Stomach (tissue), 9 donors: ENCODE data around the gene ARL15. TPM values are rescaled to one million over a fixed set of nuclear protein-coding genes. Genes with fewer than 3 reads are reported as not detected.

Source experiments
- DNase-seq, 2 donors: peaks; one replicate each; pipeline versions ENCODE4 v3.0.0 to v3.0.0-alpha.2; 2013 to 2019
- H3K27ac ChIP-seq, 5 donors: fragments of 200-600 bp in 4 of 5; sonication (generic) in 4 of 5; one replicate each; pipeline ENCODE4 v1.5.1; 2013 to 2019; ENCODE audit warnings: mild to moderate bottlenecking in 1 of 5, moderate library complexity in 1 of 5
- H3K27me3 ChIP-seq, 3 donors: fragments of 200-600 bp; sonication (generic); one replicate each; pipeline ENCODE4 v1.5.1; 2017 to 2019; ENCODE audit warnings: mixed run types in 1 of 3
- H3K36me3 ChIP-seq, 4 donors: fragments of 200-600 bp; sonication (generic); 1 replicate in 3 of 4; 2 replicates in 1 of 4; pipeline ENCODE4 v1.5.1; 2016 to 2019
- H3K4me1 ChIP-seq, 4 donors: fragments of 200-600 bp; sonication (generic); one replicate each; pipeline ENCODE4 v1.5.1; 2016 to 2019
- H3K4me3 ChIP-seq, 4 donors: fragments of 200-600 bp; sonication (generic) in 3 of 4; one replicate each; pipeline ENCODE4 v1.5.1; 2016 to 2019; ENCODE audit warnings: mild to moderate bottlenecking in 1 of 4
- H3K9me3 ChIP-seq, 4 donors: fragments of 200-600 bp; sonication (generic); one replicate each; pipeline ENCODE4 v1.5.1; 2016 to 2019
- EP300 ChIP-seq: sonication (generic); formaldehyde crosslinking; IDR thresholded peaks from one replicate; pipeline ENCODE4 v1.6.1; 2017; ENCODE audit warnings: antibody characterized with exemption
- POLR2A ChIP-seq, 4 donors: fragments of 450-650 bp; IDR thresholded peaks; one replicate each; pipeline ENCODE4 v1.6.1; 2016; ENCODE audit warnings: antibody characterized with exemption in 4 of 4, control low read depth in 2 of 4, mild to moderate bottlenecking in 1 of 4, moderate library complexity in 1 of 4
- POLR2AphosphoS5 ChIP-seq, 3 donors: sonication (generic); formaldehyde crosslinking; IDR thresholded peaks; one replicate each; pipeline ENCODE4 v1.6.1; 2016; ENCODE audit warnings: antibody characterized with exemption in 3 of 3
- WGBS, 5 donors: extraction: QIAGEN DNeasy Blood & Tissue Kit in 3 of 5; methylation state at CpG; one replicate each; pipeline versions ENCODE4 v1.1.5 to v1.1.7; 2013 to 2018; 5-methylcytosine and 5-hydroxymethylcytosine counted together
- intact Hi-C: fragments of 100-400 bp; cut with DNase I; formaldehyde crosslinking; loops from one replicate; pipeline ENCODE4 v1.15.1; 2023; ENCODE audit warnings: low total_unique reads
- polyA plus RNA-seq, 3 donors: library from polyadenylated mRNA; stranded (reverse); fragments of 200-250 nt; gene quantifications; one replicate each; pipeline ENCODE4 v1.2.3, GENCODE V29; 2013
- total RNA-seq, 5 donors: library from RNA; depleted of rRNA; stranded (reverse); fragments of >200 nt; gene quantifications; one replicate each; pipeline versions ENCODE4 v1.1.0 to v1.2.3, GENCODE V29; 2014 to 2016
- TF ChIP-seq, protein P1 (sequence below), 7 experiments: fragments of 450-650 bp in 4 of 7; fragments of 200-600 bp in 3 of 7; sonication (generic) in 3 of 7; IDR thresholded peaks; one replicate each; pipeline ENCODE4 v1.5.1; 2016 to 2019; ENCODE audit warnings: antibody characterized with exemption in 7 of 7, control low read depth in 2 of 7, mild to moderate bottlenecking in 1 of 7
- donor health status: healthy with polysubstance abuse.
- donor health status: Bipolar disorder and iron deficiency.
- donor health status: healthy.

The ARL15 gene
- total and polyA plus RNA-seq, 8 donors = 1.7 to 72.7 (median 12.6) TPM

DNA sequence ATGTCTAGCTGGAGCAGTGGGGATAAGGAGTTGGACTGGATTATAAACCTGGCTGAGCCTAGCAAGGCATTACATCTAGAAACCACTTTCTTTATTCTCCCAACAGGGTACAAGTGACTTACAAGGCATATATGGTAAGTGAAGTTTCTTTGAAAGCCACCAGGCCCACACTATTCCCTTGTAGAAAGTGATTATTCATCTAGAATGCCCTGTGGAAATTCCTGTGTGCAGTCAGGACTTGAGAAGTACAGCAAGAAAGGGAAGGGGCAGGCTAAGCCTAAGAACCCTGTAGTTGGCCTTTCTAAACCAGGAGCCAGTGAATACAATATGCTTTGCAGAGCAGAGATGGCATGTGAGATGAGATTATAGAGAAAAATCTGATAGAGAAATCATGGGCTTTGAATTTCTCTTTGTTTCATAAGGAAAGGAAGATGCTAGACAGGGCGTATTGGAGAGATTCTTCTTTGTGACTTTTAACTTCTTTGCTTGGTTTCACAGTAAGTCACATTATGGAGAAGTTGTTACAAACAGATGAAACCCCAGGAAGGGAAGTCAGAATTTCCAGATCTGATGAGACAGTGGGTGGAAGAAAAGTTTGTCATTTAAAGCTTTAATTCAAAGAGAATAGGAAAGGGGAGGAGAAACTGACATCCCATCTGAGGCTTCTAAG, 428.2 kb downstream of the ARL15 start:
- TF ChIP-seq, protein P1, sequence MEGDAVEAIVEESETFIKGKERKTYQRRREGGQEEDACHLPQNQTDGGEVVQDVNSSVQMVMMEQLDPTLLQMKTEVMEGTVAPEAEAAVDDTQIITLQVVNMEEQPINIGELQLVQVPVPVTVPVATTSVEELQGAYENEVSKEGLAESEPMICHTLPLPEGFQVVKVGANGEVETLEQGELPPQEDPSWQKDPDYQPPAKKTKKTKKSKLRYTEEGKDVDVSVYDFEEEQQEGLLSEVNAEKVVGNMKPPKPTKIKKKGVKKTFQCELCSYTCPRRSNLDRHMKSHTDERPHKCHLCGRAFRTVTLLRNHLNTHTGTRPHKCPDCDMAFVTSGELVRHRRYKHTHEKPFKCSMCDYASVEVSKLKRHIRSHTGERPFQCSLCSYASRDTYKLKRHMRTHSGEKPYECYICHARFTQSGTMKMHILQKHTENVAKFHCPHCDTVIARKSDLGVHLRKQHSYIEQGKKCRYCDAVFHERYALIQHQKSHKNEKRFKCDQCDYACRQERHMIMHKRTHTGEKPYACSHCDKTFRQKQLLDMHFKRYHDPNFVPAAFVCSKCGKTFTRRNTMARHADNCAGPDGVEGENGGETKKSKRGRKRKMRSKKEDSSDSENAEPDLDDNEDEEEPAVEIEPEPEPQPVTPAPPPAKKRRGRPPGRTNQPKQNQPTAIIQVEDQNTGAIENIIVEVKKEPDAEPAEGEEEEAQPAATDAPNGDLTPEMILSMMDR (IDR thresholded peaks at IDR 0.05) = no peak

GRCh38 chr5:53879708-53880323, 430.6 kb downstream of the ARL15 start:
- no peaks in the 10 kb centered on the region for H3K27me3 ChIP-seq
- H3K27ac ChIP-seq = no peak overlapping the region
- no peak overlapping the region for H3K4me3 ChIP-seq
- DNase-seq = no peak
- intact Hi-C loops = no loop called here
- peaks cover 0 to 10% (median 2%) of the 10 kb centered on the region in 4 donors for H3K4me1 ChIP-seq
- H3K9me3 ChIP-seq = no peaks in the 10 kb centered on the region
- no peaks in the 10 kb centered on the region for H3K36me3 ChIP-seq
- WGBS, 5 donors = 88 to 97% (median 94%) methylated on average over 5 of the region's 5 CpGs
- TF ChIP-seq EP300 (no peak), POLR2A (IDR thresholded peaks at IDR 0.05) (no peak), POLR2AphosphoS5 (IDR thresholded peaks at IDR 0.05) (no peak)
- TF ChIP-seq, protein P1 (IDR thresholded peaks at IDR 0.05) = no peak

More for the DNA sequence above, 428.2 kb downstream of the ARL15 start:
- intact Hi-C loops = no loop called here
- no peak overlapping the region for H3K4me3 ChIP-seq
- H3K36me3 ChIP-seq = peaks cover 0 to 4% (median 0%) of the 10 kb centered on the region in 4 donors
- no peak overlapping the region for H3K27ac ChIP-seq
- H3K4me1 ChIP-seq = peaks cover 0 to 5% (median 2%) of the 10 kb centered on the region in 4 donors
- WGBS, 5 donors = 82 to 93% (median 84%) methylated on average over 1 of the region's 1 CpG
- no peaks in the 10 kb centered on the region for H3K9me3 ChIP-seq
- no peaks in the 10 kb centered on the region for H3K27me3 ChIP-seq
- DNase-seq = no peak

DNA sequence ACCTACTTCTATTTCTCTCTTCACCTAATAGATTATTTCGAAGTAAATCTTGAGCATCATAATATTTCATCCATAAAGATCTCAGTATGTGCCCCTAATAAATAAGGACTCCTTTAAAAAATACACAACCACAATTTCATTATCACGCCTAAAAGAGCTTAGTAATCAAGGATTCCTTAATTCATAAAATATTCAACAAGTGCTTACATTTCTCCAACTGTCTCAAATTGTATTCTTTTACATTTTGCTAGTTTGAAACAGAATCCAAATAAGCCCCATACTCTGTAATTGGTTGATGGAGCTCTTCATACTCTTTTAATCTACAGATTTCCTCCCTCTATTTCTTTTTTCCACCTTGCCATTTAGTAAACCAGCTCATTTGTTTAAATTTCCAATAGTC, 432.4 kb downstream of the ARL15 start:
- Histone ChIP-seq H3K36me3 (no peaks in the 10 kb centered on the region), H3K27ac (no peak overlapping the region), H3K4me1 (peaks cover 0 to 10% (median 2%) of the 10 kb centered on the region in 4 donors), H3K4me3 (no peak overlapping the region), H3K27me3 (no peaks in the 10 kb centered on the region), H3K9me3 (peaks cover 0 to 11% (median 2%) of the 10 kb centered on the region in 4 donors)
- 92 to 95% (median 93%) methylated on average over 2 of the region's 2 CpGs for WGBS, 5 donors
- TF ChIP-seq EP300 (no peak), POLR2A (IDR thresholded peaks at IDR 0.05) (no peak), POLR2AphosphoS5 (IDR thresholded peaks at IDR 0.05) (no peak)
- TF ChIP-seq, protein P1 (IDR thresholded peaks at IDR 0.05) = no peak
- intact Hi-C loops = no loop called here
- no peak for DNase-seq

GRCh38 chr5:53877243-53877642, 433.1 kb downstream of the ARL15 start:
- Histone ChIP-seq H3K4me3 (no peak overlapping the region), H3K27ac (no peak overlapping the region), H3K27me3 (no peaks in the 10 kb centered on the region), H3K4me1 (peaks cover 0 to 10% (median 2%) of the 10 kb centered on the region in 4 donors), H3K36me3 (no peaks in the 10 kb centered on the region), H3K9me3 (peaks cover 0 to 11% (median 2%) of the 10 kb centered on the region in 4 donors)
- WGBS, 5 donors = 20 to 40% (median 28%) methylated on average over 2 of the region's 2 CpGs
- intact Hi-C loops = no loop called here
- TF ChIP-seq POLR2AphosphoS5 (IDR thresholded peaks at IDR 0.05) (peak in 2 of 3 donors; percentile 6 to 16), EP300 (no peak)
- DNase-seq = no peak

DNA sequence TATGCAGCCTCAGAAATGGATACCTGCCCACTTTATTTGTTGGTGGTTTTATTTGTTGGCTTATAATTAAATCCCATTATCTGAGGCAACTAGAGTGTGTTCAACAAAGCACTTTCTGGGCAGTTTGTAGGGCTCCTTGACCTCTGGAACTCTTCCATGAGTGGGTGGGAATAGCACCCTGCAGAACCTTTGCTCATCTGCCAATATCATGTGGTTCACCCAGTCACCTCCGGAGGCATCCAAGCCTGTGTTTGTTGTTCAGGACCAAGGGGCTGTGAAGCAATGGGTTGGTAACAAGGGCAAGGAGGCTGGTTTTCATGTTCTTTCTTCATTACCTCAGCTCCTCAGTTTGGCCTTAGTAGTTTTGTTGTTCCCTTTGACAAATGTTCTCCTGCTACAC, 436.0 kb downstream of the ARL15 start:
- no peak overlapping the region for H3K4me3 ChIP-seq
- TF ChIP-seq POLR2AphosphoS5 (IDR thresholded peaks at IDR 0.05) (no peak), EP300 (no peak), POLR2A (IDR thresholded peaks at IDR 0.05) (no peak)
- TF ChIP-seq, protein P1 (IDR thresholded peaks at IDR 0.05) = no peak
- no peak for DNase-seq
- H3K36me3 ChIP-seq = no peaks in the 10 kb centered on the region
- H3K27me3 ChIP-seq = no peaks in the 10 kb centered on the region
- H3K27ac ChIP-seq = no peak overlapping the region
- H3K4me1 ChIP-seq = peaks cover 0 to 10% (median 2%) of the 10 kb centered on the region in 4 donors
- WGBS, 5 donors = 75 to 96% (median 87%) methylated on average over 1 of the region's 1 CpG
- peaks cover 0 to 11% (median 2%) of the 10 kb centered on the region in 4 donors for H3K9me3 ChIP-seq
- intact Hi-C loops = no loop called here
